Measurements from ENCODE around the gene TSPAN2.

TSPAN2 gene

GRCh38 chr1:115012006-115012405 lies 77.3 kb downstream of the TSPAN2 start:
- TF ChIP-seq, protein P1, sequence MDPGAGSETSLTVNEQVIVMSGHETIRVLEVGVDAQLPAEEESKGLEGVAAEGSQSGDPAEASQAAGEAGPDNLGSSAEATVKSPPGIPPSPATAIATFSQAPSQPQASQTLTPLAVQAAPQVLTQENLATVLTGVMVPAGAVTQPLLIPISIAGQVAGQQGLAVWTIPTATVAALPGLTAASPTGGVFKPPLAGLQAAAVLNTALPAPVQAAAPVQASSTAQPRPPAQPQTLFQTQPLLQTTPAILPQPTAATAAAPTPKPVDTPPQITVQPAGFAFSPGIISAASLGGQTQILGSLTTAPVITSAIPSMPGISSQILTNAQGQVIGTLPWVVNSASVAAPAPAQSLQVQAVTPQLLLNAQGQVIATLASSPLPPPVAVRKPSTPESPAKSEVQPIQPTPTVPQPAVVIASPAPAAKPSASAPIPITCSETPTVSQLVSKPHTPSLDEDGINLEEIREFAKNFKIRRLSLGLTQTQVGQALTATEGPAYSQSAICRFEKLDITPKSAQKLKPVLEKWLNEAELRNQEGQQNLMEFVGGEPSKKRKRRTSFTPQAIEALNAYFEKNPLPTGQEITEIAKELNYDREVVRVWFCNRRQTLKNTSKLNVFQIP (CRISPR knock-in tag; IDR thresholded peaks at IDR 0.05; ENCODE audit: borderline replicate concordance, low read depth) = no peak
- no peak for TF ChIP-seq ESRRG (CRISPR knock-in tag; IDR thresholded peaks at IDR 0.05)
- TF ChIP-seq, protein P2, sequence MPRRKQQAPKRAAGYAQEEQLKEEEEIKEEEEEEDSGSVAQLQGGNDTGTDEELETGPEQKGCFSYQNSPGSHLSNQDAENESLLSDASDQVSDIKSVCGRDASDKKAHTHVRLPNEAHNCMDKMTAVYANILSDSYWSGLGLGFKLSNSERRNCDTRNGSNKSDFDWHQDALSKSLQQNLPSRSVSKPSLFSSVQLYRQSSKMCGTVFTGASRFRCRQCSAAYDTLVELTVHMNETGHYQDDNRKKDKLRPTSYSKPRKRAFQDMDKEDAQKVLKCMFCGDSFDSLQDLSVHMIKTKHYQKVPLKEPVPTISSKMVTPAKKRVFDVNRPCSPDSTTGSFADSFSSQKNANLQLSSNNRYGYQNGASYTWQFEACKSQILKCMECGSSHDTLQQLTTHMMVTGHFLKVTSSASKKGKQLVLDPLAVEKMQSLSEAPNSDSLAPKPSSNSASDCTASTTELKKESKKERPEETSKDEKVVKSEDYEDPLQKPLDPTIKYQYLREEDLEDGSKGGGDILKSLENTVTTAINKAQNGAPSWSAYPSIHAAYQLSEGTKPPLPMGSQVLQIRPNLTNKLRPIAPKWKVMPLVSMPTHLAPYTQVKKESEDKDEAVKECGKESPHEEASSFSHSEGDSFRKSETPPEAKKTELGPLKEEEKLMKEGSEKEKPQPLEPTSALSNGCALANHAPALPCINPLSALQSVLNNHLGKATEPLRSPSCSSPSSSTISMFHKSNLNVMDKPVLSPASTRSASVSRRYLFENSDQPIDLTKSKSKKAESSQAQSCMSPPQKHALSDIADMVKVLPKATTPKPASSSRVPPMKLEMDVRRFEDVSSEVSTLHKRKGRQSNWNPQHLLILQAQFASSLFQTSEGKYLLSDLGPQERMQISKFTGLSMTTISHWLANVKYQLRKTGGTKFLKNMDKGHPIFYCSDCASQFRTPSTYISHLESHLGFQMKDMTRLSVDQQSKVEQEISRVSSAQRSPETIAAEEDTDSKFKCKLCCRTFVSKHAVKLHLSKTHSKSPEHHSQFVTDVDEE (CRISPR knock-in tag; IDR thresholded peaks at IDR 0.05) = no peak
- TF ChIP-seq RARB (CRISPR knock-in tag; IDR thresholded peaks at IDR 0.05) = no peak
- no peak for TF ChIP-seq ARNTL (CRISPR knock-in tag; IDR thresholded peaks at IDR 0.05; ENCODE audit: borderline replicate concordance, low read depth)
- TF ChIP-seq TCF4 (CRISPR knock-in tag; IDR thresholded peaks at IDR 0.05; ENCODE audit: borderline replicate concordance) = no peak
- TF ChIP-seq ZNF8 (CRISPR knock-in tag; IDR thresholded peaks at IDR 0.05) = no peak
- no peak for TF ChIP-seq OSR1 (CRISPR knock-in tag; IDR thresholded peaks at IDR 0.05)
- TF ChIP-seq ZC3H10 (CRISPR knock-in tag; IDR thresholded peaks at IDR 0.05) = no peak
- no peak for TF ChIP-seq ZFP30 (CRISPR knock-in tag; IDR thresholded peaks at IDR 0.05)
- no peak for TF ChIP-seq GLIS3 (CRISPR knock-in tag; IDR thresholded peaks at IDR 0.05)
- TF ChIP-seq CSRNP3 (CRISPR knock-in tag; IDR thresholded peaks at IDR 0.05) = no peak
- TF ChIP-seq SNAI2 (CRISPR knock-in tag; IDR thresholded peaks at IDR 0.05) = no peak
- ATAC-seq = no peak

GRCh38 chr1:115006191-115006590 lies 83.1 kb downstream of the TSPAN2 start:
- ATAC-seq = no peak
- TF ChIP-seq ZFP3 (CRISPR knock-in tag; IDR thresholded peaks at IDR 0.05) (no peak), ISL1 (CRISPR knock-in tag; IDR thresholded peaks at IDR 0.05) (no peak)
